Stimulated activated CD4-positive, alpha-beta T cell treated with anti-CD3 and anti-CD28 coated beads, Interleukin-15, amount 100 ng/mL, for 24 hours (primary cell): Measurements from ENCODE around the gene SAMD4A.

Experiments used
- DNase-seq: peaks from one replicate; pipeline ENCODE4 v3.0.0-alpha.2; 2020

The SAMD4A gene

DNA sequence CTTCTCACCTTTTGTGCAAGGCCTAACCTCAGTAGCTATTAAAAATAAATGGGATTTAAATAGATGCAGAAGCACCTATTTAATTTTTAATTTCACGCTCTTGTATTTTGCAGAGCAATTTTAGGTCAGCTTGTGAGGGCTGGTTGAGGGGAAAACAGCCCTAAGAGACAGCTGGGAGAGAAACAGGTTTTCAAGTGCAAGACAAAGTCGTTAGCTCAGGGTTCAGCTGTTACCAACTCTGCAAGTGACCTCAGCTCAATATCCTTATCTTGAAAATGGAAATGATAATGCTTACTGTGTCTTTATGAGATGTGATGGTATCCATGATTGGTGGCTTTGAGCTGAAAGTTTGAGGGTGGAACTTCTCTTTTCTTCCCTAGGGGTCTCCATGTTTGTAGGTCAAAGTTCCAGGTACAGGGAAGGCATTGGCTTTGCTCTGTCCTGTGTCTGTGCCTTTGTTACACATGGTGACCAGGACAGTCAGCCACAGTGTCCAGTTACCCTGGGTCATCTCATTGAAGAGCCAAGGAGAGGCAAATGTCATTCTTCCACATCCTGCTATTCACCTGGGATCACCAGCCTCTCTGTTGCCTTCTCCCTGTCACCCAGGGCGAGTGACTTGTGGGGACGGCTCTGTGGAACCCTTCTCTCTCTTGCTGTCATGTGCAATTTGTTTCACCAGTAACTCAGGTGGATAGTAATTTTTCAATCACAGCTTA, 100.3 kb downstream of the SAMD4A start:
- no peak for DNase-seq

GRCh38 chr14:54667764-54668163, 100.8 kb downstream of the SAMD4A start:
- no peak for DNase-seq

DNA sequence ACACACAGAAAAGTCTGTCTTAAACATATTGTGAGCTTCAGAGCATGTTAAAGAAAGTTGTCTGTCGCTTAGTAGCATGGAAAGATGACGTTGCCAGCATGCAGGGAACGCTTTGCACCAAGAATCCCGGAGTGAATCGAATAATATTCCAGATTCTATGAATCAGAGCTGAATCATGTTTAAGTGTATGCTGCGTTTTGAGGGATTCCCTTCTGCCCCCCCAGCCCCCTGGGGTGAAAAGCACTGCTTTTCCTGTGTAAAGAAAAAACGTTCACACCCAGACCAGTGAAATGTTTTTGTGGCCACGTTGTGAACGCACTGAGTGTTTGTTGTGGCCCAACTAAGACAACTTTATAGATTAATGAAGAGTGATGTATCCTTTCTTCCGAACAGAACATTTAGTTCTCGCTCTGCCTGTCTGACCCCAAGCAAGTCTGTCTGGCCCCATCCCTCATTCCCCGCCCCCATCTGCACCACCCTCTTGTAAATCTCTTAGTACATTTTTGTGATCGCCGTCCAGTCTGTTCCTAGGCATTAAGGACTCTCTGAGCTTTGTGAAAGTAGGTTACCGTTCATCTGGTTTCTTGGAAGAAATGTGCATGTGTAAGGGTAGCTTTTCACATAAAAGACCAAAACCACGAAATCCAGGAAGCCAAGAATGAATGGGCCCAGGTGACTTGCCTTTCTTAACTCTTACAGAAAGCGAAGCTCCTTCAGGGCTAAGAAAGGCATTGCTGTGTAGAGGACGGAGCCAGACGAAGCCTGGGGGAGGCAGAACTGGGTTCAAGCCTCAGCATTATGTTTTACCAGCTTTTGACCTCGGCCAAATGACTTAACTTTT, 103.0 kb downstream of the SAMD4A start:
- DNase-seq, result no peak

GRCh38 chr14:54671537-54671936, 104.6 kb downstream of the SAMD4A start:
- no peak for DNase-seq

GRCh38 chr14:54672181-54672580, 105.3 kb downstream of the SAMD4A start:
- DNase-seq, result no peak

GRCh38 chr14:54672688-54673087, 105.8 kb downstream of the SAMD4A start:
- DNase-seq, result no peak

DNA sequence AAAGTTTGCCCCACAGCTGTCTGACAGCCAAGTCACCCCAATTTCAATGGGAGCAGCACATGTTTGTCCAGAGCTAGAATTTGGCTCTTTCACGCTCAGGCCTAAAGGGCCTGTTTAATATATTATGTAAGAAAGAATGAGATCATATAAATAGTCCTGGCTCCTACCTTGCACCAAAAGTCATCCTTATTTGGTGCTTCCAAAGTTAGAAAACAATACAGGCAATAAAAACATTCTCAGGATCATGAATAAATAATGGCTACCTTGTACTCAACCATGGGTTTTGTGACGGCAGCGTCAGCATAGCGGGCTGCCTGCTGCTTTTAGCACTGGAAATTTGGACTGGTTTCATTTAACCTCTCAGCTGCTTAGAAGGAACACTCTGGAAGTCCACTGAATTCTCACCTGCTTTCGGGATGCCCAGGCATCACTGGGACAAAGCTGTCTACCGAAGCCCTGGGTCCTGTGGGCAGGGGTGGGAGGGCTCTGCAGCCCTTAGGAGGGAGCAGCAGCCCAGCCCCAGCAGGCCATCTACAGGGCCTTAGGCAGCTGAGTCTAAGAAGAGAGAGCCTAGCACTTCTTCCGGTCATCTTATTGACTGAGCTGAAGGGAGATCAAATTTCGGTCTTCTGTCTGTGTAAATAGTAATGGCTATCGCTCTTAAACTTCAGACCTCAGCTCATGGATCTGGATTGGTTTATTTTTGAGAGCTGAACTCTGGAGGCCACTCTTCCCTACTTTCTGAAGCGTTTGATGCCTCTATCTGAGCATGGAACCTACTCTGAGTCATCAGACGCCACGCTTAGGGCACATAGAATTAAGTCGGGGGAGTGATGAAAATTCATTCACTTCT, 106.5 kb downstream of the SAMD4A start:
- no peak for DNase-seq

DNA sequence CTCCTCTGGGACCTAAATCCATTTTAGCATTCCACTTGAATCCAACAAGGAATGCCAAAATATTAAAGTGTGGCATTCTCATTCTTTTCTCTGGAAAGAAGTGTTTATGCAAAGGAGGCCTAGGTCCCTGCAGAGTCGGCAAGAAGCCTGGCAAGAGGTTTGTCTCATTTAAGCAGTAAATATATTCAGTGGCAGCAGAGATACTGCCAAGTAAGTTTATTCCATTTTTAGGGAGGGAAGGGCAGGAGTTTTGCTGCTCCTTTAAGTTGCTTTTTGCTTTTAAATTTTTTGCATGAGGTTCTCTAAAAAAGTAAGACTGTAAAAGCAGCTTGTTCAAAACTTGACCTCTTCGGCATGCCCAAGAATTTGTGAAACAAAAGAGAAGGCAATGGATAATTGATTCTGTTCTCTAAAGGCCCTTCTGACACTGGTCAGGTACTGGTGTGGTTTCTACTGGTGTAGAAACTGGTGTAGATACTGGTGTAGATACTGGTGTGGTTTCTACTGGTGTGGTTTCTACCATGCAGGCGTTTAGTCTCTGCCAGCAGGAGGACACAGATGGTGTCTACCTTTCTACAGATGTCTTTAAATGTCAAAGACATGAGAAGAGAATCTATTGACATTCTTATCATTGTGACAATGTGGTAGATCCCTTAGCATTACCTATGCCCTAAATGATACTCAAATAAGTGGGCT, 107.3 kb downstream of the SAMD4A start:
- DNase-seq, result no peak

DNA sequence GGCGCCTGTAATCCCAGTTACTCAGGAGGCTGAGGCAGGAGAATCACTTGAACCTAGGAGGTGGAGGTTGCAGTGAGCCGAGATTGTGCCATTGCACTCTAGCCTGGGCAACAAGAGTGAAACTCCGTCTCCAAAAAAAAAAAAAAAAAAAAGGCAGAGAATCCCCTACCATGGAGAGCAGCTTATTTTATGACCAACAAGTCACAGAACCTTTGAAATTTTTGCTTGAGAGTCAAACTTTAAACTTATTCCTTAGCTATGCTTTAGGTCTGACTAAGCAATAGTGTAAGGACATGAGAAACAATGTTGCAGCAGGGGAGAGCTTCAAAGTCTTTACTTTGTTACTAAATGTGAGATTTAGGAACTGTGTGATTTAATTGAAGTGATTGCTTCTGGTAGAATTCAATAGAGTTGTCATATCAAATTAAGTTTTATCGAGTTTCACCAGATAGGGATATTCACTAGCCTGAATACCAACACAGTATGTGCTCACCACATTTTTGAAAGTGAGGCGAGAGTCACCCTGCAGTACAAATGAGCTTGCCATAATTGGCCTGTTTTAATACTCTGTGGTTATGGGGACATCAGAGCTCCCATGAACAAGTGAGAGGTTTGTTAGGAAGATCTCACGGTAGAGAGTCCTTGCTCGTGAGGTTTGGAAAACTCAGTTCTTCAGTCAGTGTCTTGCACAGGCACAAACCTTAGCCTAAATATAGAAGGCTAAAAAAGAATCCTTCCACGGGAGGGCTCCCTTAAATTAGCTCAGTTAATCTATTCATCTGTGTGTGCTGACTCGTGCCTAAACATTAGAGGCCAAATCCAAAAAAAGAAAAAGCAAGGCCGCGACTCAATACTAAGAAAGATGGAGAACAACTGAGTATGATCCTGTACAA, 108.6 kb downstream of the SAMD4A start:
- DNase-seq, result no peak

GRCh38 chr14:54676812-54677708, 110.1 kb downstream of the SAMD4A start:
- no peak for DNase-seq

GRCh38 chr14:54680651-54681050, 113.7 kb downstream of the SAMD4A start:
- DNase-seq, result no peak

GRCh38 chr14:54681811-54682261, 114.9 kb downstream of the SAMD4A start:
- no peak for DNase-seq

DNA sequence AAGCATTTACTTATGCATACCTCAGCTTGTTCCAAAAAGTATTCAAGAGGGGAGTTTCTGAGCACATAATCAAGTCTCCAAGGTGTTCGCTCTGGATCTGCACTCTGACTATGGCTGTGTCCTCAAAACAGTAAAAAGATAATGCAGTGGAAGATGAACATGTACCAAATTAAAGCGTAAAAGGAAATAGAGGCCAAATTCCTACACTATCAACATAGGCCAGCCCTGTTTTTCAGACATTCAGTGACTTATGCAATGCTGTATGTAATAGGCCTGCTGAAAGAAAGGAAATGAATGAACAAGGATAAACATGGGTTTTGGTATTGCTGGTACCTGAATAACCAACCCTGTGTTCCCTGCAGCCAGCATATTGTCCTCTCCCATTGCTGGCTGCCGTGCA, 115.7 kb downstream of the SAMD4A start:
- DNase-seq, result no peak

DNA sequence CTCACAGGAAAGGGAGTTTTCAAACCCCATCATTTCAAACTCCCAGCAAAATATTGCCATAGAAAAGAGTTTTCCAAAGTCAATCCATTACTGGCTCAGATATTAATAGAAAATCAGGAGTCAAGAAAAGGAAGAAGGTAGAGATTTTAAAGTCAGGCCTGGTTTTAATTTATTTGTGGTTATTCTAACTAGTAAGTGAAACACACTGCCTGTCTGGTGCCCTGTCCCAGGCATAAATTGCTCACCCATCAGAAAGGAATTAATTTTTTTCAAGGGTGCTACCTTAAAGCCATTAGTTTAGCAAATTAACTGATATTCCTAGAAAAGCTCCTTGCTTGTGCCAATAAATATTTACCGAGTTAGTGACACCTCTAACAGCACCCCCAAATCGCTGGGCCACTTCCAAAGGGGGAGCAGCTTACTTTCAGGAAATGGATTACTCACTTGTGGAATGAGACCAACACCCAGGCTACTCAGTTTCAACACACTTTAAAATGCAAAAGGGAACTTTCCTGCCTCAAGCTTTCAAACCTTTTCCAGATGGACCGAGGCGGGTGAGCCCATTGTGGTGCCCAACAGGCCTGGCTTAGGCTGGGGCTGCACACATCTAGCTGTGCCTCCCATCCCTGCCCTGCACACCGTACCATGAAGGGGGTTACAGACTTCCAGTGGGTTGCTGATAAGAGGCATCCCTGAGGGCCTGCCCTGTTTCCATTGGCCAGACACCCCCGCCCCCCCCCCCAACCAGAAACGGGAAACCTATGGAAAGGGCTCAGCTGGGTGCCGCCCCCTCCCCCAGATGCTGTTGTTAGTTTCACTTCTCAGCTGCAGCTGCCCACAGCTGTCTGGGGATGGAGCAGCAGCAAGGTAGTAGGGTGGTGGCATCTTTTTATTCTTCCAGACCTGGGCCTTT, 117.2 kb downstream of the SAMD4A start:
- no peak for DNase-seq

GRCh38 chr14:54685286-54685845, 118.4 kb downstream of the SAMD4A start:
- no peak for DNase-seq

DNA sequence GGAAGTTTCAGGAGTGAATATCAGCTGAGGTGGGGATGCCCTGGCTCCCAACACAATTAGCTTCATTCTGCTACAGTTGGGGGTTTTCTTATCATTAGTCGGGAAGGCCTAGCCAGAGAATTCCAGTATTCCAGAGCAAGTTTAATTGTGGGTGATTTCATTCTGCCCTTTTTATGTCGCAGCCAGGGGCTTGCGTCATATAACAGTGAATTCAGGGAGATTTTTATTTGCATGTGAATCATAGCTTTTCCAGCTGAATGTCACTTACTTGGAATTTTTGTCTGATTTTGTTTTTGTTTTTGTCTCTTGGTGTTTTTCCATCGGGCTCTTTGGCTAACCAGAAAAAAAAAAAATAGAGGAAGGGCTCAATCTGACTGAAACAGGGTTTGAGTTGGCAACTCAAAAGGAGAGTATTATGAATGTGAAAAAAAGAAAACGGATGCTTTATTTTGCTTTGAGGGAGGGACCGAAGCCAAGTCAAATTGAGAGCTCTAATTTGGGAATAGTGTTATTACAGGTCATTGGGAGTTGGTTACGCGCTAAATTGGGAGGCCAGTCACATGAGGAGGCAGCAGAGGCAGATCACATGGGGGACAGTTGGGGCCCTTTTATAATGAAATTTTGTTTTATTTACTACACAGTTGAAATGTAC, 119.4 kb downstream of the SAMD4A start:
- no peak for DNase-seq

DNA sequence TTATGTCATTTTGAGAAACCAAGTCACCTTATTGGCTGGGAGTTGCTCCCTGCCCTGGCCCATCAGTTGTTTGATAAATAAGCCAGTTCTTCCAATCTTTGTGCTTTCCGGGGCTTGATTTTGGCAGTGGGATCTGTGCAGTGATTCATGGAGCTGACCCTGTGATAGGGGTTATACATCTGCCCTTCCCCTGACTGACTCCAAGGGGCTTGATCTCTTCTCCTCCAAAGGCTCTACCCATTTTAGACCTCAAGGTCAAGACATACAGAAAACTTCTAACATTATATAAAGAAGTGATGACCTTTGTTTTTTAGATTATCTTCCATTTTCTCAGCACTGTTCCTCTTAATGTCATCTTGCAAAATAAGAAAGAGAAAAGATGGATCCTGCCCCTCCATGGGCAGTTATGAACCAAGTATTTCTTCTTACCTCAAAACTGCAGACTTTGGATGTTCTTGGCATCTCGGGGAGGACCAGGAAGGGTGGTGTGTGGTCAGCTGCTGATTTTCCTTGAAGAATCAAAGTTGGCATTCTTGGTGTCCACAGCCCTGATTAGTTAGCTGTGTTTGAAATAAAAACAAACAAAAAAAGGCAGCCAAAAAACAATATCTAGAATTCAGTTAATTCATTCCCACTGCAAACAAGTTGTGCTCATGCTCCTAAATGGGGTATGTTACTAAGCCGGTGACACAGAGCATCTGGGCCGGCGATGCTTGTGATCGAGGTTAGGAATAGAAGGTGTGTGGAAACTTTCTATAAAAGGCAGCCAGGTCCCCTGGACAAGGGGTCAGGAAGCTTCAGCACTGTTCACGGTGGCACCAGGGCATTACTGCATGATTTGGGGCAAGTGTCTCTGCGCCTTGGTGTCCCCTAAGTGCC, 120.2 kb downstream of the SAMD4A start:
- DNase-seq, result no peak

DNA sequence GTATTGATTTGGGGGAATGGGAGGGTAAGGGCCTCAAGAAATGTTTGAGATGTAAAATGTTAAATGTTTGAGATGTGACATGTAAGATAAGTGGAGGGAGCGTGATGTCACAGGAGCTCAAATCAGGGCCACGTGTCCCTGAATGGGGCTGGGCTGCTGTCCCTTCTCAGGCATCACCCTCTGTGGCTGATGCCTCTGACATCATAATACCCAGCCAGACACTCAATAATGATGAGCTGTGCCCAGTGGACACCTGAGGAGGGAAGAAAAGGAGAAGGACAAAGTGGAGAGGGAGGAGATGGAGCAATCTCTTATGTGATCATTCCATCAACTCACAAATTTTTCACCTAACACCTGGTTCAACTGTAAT, 120.8 kb downstream of the SAMD4A start:
- DNase-seq, result no peak
